MM.1S (cell line): ENCODE results near the gene GBGT1.
"Not testable (repeated sequence)": the region's sequence is repeated elsewhere in the genome, so short reads cannot be mapped to it uniquely, and the experiment has no call there.

Experiments
- CTCF ChIP-seq: fragments of 300-600 bp; sonication (generic); IDR thresholded peaks from 2 replicates; pipeline ENCODE4 v1.5.1; 2016; ENCODE audit warnings: antibody characterized with exemption, low read length, mixed read lengths
- EZH2 ChIP-seq: fragments of 300-600 bp; sonication (generic); optimal IDR thresholded peaks from 2 replicates; pipeline ENCODE3; 2017; ENCODE audit warnings: low read depth, mild to moderate bottlenecking, antibody characterized with exemption, low read length, mixed read lengths

- TF ChIP-seq CTCF, EZH2: not testable (repeated sequence)
These were observed 45.2 kb upstream of the GBGT1 start, which contains the start of gene OBP2B for GRCh38 chr9:133208880-133209300.
